Esophagus squamous epithelium (tissue), 5 donors: ENCODE measurements around the gene PSMD7. TPM values are rescaled to one million over a fixed set of nuclear protein-coding genes. Genes with fewer than 3 reads are reported as not detected.

ENCODE experiments used
- DNase-seq: peaks from one replicate; lab custom pipeline; 2025; lab: John Stamatoyannopoulos, UW
- H3K27ac ChIP-seq, 4 donors: fragments of 200-600 bp; sonication (generic); one replicate each; pipeline ENCODE4 v1.5.1; 2016 to 2019; ENCODE audit warnings: mild to moderate bottlenecking in 1 of 4
- H3K27me3 ChIP-seq, 4 donors: fragments of 200-600 bp; sonication (generic); 1 replicate in 3 of 4; 2 replicates in 1 of 4; pipeline versions ENCODE4 v1.5.1 to v1.6.0; 2017 to 2021; ENCODE audit warnings: antibody characterized with exemption in 1 of 4
- H3K36me3 ChIP-seq, 3 donors: fragments of 200-600 bp; sonication (generic); one replicate each; pipeline ENCODE4 v1.5.1; 2016 to 2019
- H3K4me1 ChIP-seq, 3 donors: fragments of 200-600 bp; sonication (generic); one replicate each; pipeline ENCODE4 v1.5.1; 2017 to 2019
- H3K4me3 ChIP-seq, 4 donors: fragments of 200-600 bp; sonication (generic); 1 replicate in 3 of 4; 2 replicates in 1 of 4; pipeline ENCODE4 v1.5.1; 2016 to 2019; ENCODE audit warnings: mild to moderate bottlenecking in 2 of 4, moderate library complexity in 1 of 4
- H3K9me3 ChIP-seq, 3 donors: fragments of 200-600 bp; sonication (generic); one replicate each; pipeline ENCODE4 v1.5.1; 2016 to 2019
- CTCF ChIP-seq, 6 experiments: fragments of 450-650 bp in 4 of 6; fragments of 200-600 bp in 2 of 6; sonication (generic) in 2 of 6; IDR thresholded peaks; one replicate each; pipeline ENCODE4 v1.5.1; 2016 to 2019; ENCODE audit warnings: antibody characterized with exemption in 6 of 6, mild to moderate bottlenecking in 4 of 6, moderate library complexity in 4 of 6
- POLR2A ChIP-seq, 4 donors: fragments of 450-650 bp; IDR thresholded peaks; one replicate each; pipeline ENCODE4 v1.6.1; 2017; ENCODE audit warnings: antibody characterized with exemption in 4 of 4, mild to moderate bottlenecking in 4 of 4, moderate library complexity in 3 of 4
- WGBS, 2 donors: methylation state at CpG; one replicate each; pipeline ENCODE4 v1.1.5; 2018; 5-methylcytosine and 5-hydroxymethylcytosine counted together
- intact Hi-C: fragments of 100-400 bp; cut with DNase I; formaldehyde crosslinking; loops from one replicate; pipeline ENCODE4 v1.15.0; 2022
- total RNA-seq, 4 donors: library from RNA; depleted of rRNA; stranded (reverse); fragments of >200 nt; gene quantifications; one replicate each; pipeline ENCODE4 v1.1.0, GENCODE V29; 2016
- donor health status: DM: yes; HTN: yes; CAD: no.

Gene PSMD7
- total RNA-seq, 4 donors from 2014 or later: 65.5 to 112 (median 84.2) TPM

- H3K9me3 ChIP-seq: peaks cover 0 to 10% (median 0%) of the 10 kb centered on the region in 3 donors
- no peaks in the 10 kb centered on the region for H3K27me3 ChIP-seq
- DNase-seq: no peak
- no peaks in the 10 kb centered on the region for H3K36me3 ChIP-seq
- TF ChIP-seq CTCF (IDR thresholded peaks at IDR 0.05): no peak
- TF ChIP-seq POLR2A (IDR thresholded peaks at IDR 0.05): no peak
- intact Hi-C loops: no loop called here
- peaks cover 0 to 35% (median 11%) of the 10 kb centered on the region in 3 donors for H3K4me1 ChIP-seq
- peak overlapping the region; percentile 17 to 71 (median 32) for H3K27ac ChIP-seq
- 50 to 59% methylated on average over 5 of the region's 5 CpGs for WGBS, 2 donors
- no peak overlapping the region for H3K4me3 ChIP-seq
Measured at GRCh38 chr16:74291176-74291575, 5.4 kb upstream of the PSMD7 start.

GRCh38 chr16:74291577-74292208, 4.9 kb upstream of the PSMD7 start:
- intact Hi-C loops: no loop called here
- no peak overlapping the region for H3K4me3 ChIP-seq
- 88 to 92% methylated on average over 1 of the region's 1 CpG for WGBS, 2 donors
- H3K9me3 ChIP-seq: peaks cover 0 to 10% (median 0%) of the 10 kb centered on the region in 3 donors
- H3K27me3 ChIP-seq: no peaks in the 10 kb centered on the region
- no peaks in the 10 kb centered on the region for H3K36me3 ChIP-seq
- TF ChIP-seq CTCF (IDR thresholded peaks at IDR 0.05): no peak
- no peak for TF ChIP-seq POLR2A (IDR thresholded peaks at IDR 0.05)
- DNase-seq: no peak
- H3K4me1 ChIP-seq: peaks cover 0 to 35% (median 11%) of the 10 kb centered on the region in 3 donors
- peak overlapping the region; percentile 17 to 71 (median 46) for H3K27ac ChIP-seq

GRCh38 chr16:74296104-74296431, 546 bp upstream of the PSMD7 start:
- no peaks in the 10 kb centered on the region for H3K27me3 ChIP-seq
- DNase-seq: no peak
- peaks cover 0 to 8% (median 0%) of the 10 kb centered on the region in 3 donors for H3K9me3 ChIP-seq
- H3K27ac ChIP-seq: peak overlapping the region; percentile 88 to 99 (median 96)
- intact Hi-C loops: no loop called here
- peaks cover 7 to 58% (median 23%) of the 10 kb centered on the region in 3 donors for H3K4me1 ChIP-seq
- peak in 1 of 6 experiments; percentile 16 for TF ChIP-seq CTCF (IDR thresholded peaks at IDR 0.05)
- no peak for TF ChIP-seq POLR2A (IDR thresholded peaks at IDR 0.05)
- WGBS, 2 donors: 1% methylated on average over 9 of the region's 9 CpGs
- H3K4me3 ChIP-seq: peak overlapping the region; percentile 55 to 97 (median 86)
- H3K36me3 ChIP-seq: peaks cover 6 to 28% (median 11%) of the 10 kb centered on the region in 3 donors

GRCh38 chr16:74297145-74297665, 591 bp downstream of the PSMD7 start:
- H3K36me3 ChIP-seq: peaks cover 17 to 39% (median 20%) of the 10 kb centered on the region in 3 donors
- intact Hi-C loops: no loop called here
- no peak for DNase-seq
- H3K27ac ChIP-seq: peak overlapping the region; percentile 88 to 99 (median 96)
- 0% methylated on average over 17 to 23 of the region's 27 CpGs for WGBS, 2 donors
- TF ChIP-seq POLR2A (IDR thresholded peaks at IDR 0.05) (no peak), CTCF (IDR thresholded peaks at IDR 0.05) (no peak)
- no peaks in the 10 kb centered on the region for H3K9me3 ChIP-seq
- H3K27me3 ChIP-seq: no peaks in the 10 kb centered on the region
- peak overlapping the region; percentile 55 to 97 (median 86) for H3K4me3 ChIP-seq
- H3K4me1 ChIP-seq: peaks cover 7 to 48% (median 23%) of the 10 kb centered on the region in 3 donors

GRCh38 chr16:74298104-74298503, 1.5 kb downstream of the PSMD7 start:
- TF ChIP-seq POLR2A (IDR thresholded peaks at IDR 0.05): no peak
- TF ChIP-seq CTCF (IDR thresholded peaks at IDR 0.05): no peak
- intact Hi-C loops: no loop called here
- no peaks in the 10 kb centered on the region for H3K9me3 ChIP-seq
- H3K27ac ChIP-seq: peak overlapping the region in 3 of 4 donors; percentile 88 to 99 (median 95)
- H3K36me3 ChIP-seq: peaks cover 26 to 48% (median 29%) of the 10 kb centered on the region in 3 donors
- peak overlapping the region; percentile 55 to 97 (median 86) for H3K4me3 ChIP-seq
- WGBS, 2 donors: 90 to 95% methylated on average over 2 of the region's 2 CpGs
- H3K4me1 ChIP-seq: peaks cover 7 to 39% (median 18%) of the 10 kb centered on the region in 3 donors
- DNase-seq: no peak
- no peaks in the 10 kb centered on the region for H3K27me3 ChIP-seq
